NCI-H1105 treated with DMSO at 0.1 percent for 48 hours (cell line): ENCODE results near the gene MATK.

Experiments
- DNase-seq: peaks from one replicate; lab custom pipeline; 2025; lab: John Stamatoyannopoulos, UW

The MATK gene

DNA sequence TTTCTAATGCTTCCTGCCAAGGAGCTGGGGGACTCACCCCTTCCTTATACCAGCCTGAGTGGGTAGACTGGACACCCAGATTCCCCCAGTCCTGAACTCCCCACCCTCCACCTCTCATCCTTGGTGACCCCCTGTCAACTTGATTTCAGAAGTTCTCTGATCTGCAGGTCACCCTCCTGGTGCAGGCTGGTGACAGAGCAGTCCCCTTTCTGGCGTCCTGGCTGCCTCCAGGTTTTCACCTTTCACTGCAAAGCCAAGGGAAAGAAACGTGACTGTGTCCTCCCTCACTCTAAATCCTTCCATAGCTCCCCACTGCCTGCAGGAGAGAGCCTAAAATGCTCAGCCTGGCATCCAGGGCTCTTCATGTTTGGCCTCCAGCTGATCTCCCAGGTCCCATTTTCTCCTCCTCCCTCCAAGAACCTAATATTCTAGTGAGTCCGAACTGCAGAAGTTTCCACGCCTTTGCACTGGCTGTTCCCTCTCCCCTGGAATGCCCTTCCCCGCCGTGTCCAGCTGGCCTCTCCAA lies 4.1 kb upstream of the MATK start:
- DNase-seq: no peak

GRCh38 chr19:3788996-3789778 lies 3.0 kb upstream of the MATK start:
- DNase-seq: no peak

- DNase-seq: no peak
Measured at GRCh38 chr19:3785451-3785937, 687 bp downstream of the MATK start.

DNA sequence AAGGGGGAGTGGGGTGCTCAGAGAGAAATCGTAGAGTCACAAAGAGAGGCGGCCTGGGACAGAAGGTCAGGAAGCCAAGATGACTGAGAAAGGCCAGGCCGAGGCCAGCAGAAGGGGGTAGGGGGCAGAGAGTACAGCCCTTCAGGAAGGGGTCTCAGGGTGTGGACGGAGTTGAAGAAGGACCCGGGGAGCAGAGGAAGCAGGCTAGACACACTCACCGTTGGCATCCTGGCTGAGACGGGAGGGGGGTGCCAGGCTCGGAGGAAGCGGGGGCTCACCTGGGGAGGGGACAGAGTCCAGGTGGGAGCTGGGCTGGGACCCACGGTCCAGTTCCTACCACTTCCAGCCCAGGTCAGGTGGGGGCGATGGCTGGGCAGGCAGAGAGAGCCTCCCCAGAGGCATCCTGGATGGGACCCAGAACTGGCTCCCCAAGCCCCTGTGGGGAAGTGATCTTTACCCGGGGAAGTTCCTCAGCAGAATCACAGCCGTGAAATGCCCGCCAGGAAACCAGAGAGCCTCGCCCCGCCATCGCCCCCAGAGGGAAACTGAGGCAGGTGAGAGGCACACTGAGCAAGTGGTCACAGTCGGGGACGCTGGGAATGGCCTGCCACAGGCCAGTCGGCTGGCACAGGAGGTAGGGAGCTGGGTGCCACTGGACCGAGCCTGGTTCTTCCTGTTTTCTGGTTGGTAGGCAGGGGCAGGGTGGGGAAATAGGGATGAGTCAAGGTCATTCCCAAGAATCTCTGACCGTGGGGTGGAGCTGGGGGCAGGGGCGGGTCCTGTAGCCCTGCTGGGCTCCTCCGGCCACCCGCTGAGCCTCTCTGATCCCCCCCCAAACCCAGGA lies 1.4 kb downstream of the MATK start:
- no peak for DNase-seq

GRCh38 chr19:3783660-3784584 lies 2.3 kb downstream of the MATK start:
- DNase-seq: peak; percentile 33

- no peak for DNase-seq
Measured at GRCh38 chr19:3782903-3783302, 3.3 kb downstream of the MATK start.

DNA sequence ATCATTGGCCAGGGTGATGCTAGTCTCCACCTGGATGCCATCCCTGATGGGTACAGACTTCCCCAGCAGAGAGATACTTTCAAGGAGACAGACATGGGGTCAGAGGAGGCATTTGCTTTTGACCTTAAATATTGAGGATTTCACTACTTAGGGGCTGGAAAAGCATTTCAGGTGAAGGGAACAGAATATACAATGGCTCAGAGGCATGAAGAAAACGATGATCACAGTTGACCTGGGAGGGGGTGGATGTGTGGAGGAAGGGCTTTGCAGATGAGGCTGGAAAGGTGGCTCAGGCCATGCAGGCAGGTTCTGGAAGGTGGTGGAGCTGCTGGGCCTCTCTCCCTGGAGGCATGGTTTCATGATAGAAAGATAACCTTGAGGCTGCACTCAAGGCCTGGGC lies 3.9 kb downstream of the MATK start:
- no peak for DNase-seq

GRCh38 chr19:3781603-3782002 lies 4.6 kb downstream of the MATK start:
- no peak for DNase-seq

- no peak for DNase-seq
Measured at GRCh38 chr19:3780786-3781304, 5.3 kb downstream of the MATK start.

DNA sequence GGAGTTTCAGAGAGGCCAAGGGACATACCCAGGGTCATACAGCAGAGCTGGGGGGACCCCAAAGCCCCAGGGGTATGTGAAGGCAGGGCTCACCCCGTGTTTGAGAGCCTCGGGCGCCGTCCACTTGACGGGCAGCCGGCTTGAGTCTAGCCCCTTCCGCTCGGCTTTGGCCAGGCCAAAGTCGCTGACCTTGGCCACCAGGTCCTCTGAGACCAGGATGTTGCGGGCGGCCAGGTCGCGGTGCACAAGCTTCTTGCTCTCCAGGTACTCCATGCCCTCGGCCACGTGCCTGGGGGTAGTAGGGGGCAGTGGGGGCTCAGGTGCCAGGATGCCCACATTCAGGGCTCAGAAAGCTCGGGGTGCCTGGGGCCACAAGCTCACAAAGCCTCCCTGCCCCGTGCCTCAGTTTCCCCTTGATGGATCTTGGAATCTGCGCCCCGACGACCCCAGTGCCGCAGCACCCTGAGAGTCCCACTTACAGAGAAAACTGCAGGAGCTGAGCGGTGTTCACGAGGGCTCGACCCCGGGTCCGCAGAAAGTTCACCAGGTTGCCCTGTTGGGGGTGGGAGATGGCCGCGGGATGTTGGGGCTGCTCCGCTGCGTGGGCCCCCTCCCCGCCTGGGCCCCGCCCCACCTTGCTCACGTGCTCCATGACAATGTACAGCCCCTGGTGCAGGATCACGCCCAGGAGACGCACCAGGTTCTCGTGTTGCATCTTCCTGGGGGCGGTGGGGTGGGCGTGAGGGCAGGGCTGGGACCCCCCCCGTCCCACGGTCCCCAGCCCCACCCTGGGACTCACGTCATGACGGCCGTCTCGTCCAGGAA lies 7.1 kb downstream of the MATK start:
- DNase-seq: no peak

GRCh38 chr19:3778104-3778867 lies 7.9 kb downstream of the MATK start:
- DNase-seq: no peak

- DNase-seq: no peak
Measured at GRCh38 chr19:3776479-3777040, 9.6 kb downstream of the MATK start.

- no peak for DNase-seq
Measured at GRCh38 chr19:3775831-3776230, 10.3 kb downstream of the MATK start.

DNA sequence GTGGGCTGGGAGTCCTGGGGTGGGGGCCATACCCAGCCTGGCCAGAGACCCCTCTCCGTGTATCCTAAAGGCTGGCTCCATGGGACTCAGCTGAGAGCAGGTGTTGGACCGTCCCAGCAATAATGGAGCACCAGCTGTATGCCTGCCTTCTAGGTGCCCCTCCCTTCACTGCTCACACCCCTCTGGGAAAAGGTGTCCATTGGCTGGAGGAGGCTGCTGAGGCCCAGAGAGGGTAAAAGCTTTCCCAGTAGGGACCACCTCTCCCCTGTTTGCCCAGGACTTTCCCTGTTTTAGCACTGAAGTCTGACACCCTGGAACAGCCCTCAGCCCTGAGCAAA lies 10.8 kb downstream of the MATK start:
- no peak for DNase-seq

- DNase-seq: no peak
Measured at GRCh38 chr19:3774621-3775373, 11.4 kb downstream of the MATK start.

GRCh38 chr19:3773814-3774515 lies 12.2 kb downstream of the MATK start:
- DNase-seq: no peak

DNA sequence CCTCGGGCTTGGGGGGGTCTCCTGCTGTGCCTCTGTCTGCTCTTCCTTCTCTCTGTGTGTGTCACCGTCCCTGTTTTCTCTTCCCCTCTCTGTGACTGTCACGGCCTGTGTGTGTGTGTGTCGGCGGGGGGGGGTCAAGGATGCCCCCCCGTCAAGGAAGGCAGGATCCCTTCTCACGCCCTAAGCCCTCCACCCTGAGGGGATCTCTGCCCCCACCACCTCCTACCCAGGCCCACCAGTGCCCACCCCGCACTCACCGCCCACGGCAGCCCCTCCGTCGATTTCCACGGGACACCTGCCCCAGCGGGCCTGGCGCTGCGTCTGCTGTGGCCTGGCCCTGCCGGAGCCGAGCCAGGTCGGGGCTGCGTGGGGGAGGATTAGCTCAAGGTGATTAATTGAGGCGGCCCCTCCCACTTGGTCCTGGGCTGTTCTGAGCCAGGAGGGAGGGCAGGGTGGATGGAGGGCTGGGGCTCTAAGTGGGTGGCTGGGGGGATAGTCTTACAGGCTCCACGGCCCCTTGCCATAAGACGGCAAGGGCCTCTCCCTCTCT lies 14.2 kb downstream of the MATK start, which contains the start of gene RAX2:
TSS of gene RAX2 (minus strand) at position 323 of the 550 bp plus-strand sequence. CDS start 486 bp downstream, outside the sequence.
- DNase-seq: no peak
